HG02610 (cell line): Measurements from ENCODE around the gene ZNF562.

Source experiments
- ATAC-seq: cut with Tn5 transposase; IDR thresholded peaks from one replicate; pipeline ENCODE4 v1.9.1; 2021; ENCODE audit warnings: mild to moderate bottlenecking, moderate library complexity; ENCODE audit not compliant: unreplicated experiment

ZNF562 gene

GRCh38 chr19:9645472-9645871 is 29.4 kb downstream of the ZNF562 start:
- no peak for ATAC-seq

- no peak for ATAC-seq
Observed at GRCh38 chr19:9644472-9644871, 30.4 kb downstream of the ZNF562 start.

DNA sequence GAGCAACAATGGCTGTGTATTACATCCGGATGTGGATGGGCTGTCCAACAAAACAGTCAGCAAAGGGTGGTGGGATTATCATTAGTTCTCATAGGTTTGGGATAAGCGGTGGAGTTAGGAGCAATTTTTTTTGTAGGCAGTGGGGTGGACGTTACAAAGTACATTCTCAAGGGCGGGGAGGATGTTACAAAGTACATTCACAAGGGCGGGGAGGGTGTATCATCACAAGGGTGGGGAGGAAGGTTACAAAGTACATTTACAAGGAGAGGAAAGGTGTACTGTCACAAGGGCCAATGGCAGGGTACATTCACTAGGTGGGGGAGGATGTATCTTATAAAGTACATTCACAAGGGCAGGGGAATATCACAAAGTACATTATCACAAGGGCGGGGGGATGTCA is 33.1 kb downstream of the ZNF562 start:
- ATAC-seq, result no peak

DNA sequence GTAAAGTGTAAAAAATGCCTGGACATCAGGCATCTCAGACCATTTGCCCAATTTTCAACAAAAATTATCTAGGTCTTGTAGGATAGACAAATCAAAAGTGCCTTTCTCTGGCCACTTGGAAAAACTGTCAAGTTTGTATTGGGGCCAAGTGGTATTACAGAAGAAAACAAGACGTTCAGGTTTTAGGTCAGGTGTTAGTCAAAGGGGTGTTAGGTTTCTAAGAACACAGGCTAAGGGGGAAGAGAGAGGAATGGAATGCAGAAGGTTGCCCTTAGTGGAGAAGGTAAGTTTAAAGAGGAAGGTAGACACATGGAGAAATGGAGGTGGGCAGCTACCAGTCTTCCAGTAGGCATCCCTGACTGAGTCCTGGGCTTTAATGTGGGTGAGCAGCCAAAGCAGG is 33.9 kb downstream of the ZNF562 start:
- no peak for ATAC-seq

GRCh38 chr19:9636018-9636417 is 38.9 kb downstream of the ZNF562 start:
- ATAC-seq, result no peak

GRCh38 chr19:9627856-9628255 is 47.0 kb downstream of the ZNF562 start:
- no peak for ATAC-seq

DNA sequence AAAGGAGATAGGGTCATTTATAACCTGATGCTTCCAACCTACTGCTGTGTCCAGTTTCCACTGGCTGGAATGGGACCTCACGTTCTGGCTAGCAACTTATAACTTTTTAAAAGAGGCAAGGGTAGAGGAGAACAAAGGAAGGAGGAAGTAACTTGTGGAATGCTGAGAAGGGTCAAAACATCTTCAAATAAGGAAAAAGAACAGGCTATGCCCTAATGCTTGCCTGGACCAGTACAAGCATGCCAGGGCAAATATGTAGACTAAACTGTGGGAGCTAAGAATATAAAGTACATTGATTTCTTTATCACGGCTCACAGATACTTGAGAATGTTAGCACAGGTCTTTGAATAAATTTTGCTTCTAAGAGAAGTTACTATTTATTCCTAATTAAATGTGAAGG is 52.4 kb downstream of the ZNF562 start:
- ATAC-seq, result no peak

DNA sequence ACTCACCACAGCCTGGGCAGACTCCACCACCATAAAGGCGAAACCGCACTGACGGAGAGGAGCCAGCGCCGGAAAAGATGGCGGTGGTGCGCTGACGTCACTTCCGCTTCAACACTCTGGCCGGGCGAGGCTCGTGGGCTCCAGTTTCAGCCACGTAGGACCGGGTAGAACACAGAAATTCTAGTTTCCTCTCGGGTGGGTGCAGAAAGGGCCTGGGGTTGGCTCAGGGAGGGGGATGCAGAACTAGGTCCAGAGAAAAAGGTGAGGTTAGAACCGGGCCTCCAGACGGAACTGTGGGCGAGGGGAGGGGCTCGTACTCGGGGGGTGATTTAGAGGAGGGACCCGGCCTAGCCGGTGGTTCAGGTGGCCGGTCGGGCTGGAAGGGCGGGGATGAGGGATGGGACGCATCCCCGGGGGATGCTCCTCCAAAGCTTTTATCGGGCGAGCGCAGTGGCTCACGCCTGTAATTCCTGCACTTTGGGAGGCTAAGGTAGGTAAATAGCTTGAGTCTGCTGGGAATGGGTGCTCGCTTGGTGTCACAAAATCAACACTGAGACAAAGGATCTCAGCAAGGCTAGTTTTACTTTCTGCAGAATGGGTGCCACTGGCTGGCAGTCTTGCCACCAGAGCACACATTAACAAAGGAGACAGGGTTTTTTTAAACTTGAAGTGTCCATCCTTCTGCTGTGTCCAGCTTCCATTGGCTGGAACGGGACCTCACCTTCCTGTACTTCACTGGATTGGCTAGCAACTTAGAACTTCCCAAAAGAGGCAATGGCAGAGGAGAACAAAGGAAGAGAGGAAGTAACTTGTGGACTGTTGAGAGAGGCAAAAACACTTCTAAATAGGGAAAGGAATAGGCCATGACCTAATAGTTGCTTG is 53.5 kb downstream of the ZNF562 start, which contains the start of gene ZNF561:
ZNF561 (minus strand) TSS at position 77 of the 882 bp plus-strand sequence. CDS start 1,776 bp downstream, outside the sequence.
- ATAC-seq, result peak; percentile 64

- no peak for ATAC-seq
Observed at GRCh38 chr19:9620842-9621155, 54.1 kb downstream of the ZNF562 start.

DNA sequence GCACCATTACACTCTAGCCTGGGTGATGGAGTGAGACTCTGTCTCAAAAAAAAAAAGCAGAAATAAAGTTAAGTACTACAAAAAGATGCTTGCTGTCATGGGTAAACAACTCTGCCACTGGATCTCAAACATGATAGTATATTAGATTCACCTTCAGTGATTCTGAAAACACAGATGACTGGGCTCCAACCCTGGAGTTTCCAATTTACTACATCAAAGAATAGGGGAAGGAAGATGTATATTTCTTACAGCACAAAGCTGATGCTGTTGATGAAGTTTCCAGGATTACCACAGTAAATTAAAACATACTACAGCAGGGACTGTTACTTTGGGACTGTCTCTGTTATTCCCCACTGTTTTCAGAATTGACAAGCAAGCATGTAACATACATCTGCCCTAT is 59.1 kb downstream of the ZNF562 start:
- no peak for ATAC-seq

GRCh38 chr19:9610484-9611113 is 64.3 kb downstream of the ZNF562 start:
- ATAC-seq, result no peak

DNA sequence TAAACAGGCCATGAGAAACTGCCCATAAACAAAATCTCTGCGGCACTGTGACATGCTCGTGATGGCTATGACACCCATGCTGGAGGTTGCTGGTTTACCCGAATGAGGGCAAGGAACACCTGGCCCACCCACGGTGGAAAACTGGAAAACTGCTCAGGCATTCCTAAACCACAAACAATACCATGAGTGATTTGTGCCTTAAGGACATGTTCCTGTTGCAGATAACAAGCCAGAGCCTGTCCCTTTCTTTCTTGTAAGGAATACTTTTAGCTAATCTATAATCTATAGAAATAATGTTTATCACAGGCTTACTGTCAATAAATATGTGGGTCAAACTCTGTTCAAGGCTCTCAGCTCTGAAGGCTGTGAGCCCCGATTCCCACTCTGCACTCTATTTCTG is 66.0 kb downstream of the ZNF562 start:
- no peak for ATAC-seq

DNA sequence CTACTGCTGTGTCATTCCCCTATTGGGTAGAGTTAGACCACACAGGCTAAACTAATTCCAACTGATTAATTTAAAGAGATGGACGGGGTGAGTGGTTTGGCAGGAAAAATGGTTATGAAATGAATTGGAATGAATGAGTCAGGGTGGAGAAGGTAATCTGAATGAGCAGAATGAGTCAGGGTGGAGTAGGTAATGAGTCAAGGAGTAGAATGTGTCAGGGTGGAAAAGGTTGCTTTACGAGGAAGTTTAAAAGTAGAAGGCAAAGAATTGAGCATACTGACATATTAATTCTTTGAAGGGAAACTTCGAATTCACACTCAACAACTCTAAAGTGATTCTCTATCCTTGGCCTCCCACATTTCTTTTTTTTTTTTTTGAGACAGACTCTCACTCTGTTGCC is 77.9 kb downstream of the ZNF562 start:
- no peak for ATAC-seq
